NB4 (cell line): ENCODE measurements around the gene LHX5.

Source experiments
- CTCF ChIP-seq: IDR thresholded peaks from one replicate; pipeline ENCODE4 v1.5.1; 2012; ENCODE audit warnings: low read depth, low read length
- MYC ChIP-seq: IDR thresholded peaks from 2 replicates; pipeline ENCODE4 v1.6.1; 2011; ENCODE audit warnings: low read depth, low read length
- POLR2A ChIP-seq: IDR thresholded peaks from 2 replicates; pipeline ENCODE4 v1.6.1; 2011; ENCODE audit warnings: mild to moderate bottlenecking; ENCODE audit not compliant: insufficient read length; ENCODE audit errors: extremely low read depth

GRCh38 chr12:113416091-113416754 lies 55.4 kb downstream of the LHX5 start:
- TF ChIP-seq CTCF (no peak), POLR2A (no peak), MYC (no peak)
